Duodenal mucosa (tissue), 2 donors: Measurements from ENCODE around the gene SGIP1.
"Not testable (repeated sequence)": the region's sequence is repeated elsewhere in the genome, so short reads cannot be mapped to it uniquely, and the experiment has no call there.

Experiments used
- H3K27ac ChIP-seq: one replicate; pipeline ENCODE4 v1.7.0; 2013; ENCODE audit warnings: low read depth, low read length
- H3K27me3 ChIP-seq, 2 donors: one replicate each; pipeline ENCODE4 v1.7.0; 2013; ENCODE audit warnings: low read length in 2 of 2, control low read depth in 1 of 2; ENCODE audit not compliant: insufficient read depth in 2 of 2, control insufficient read depth in 1 of 2
- H3K36me3 ChIP-seq, 2 donors: one replicate each; pipeline ENCODE4 v1.7.0; 2013; ENCODE audit warnings: low read length in 2 of 2, control low read depth in 1 of 2; ENCODE audit not compliant: insufficient read depth in 2 of 2, control insufficient read depth in 1 of 2
- H3K4me1 ChIP-seq, 2 donors: one replicate each; pipeline ENCODE4 v1.7.0; 2013; ENCODE audit warnings: low read length in 2 of 2, control low read depth in 1 of 2; ENCODE audit not compliant: insufficient read depth in 2 of 2, control insufficient read depth in 1 of 2
- H3K4me3 ChIP-seq, 2 donors: one replicate each; pipeline ENCODE4 v1.7.0; 2013; ENCODE audit warnings: low read length in 2 of 2, low read depth in 1 of 2
- H3K9ac ChIP-seq, 2 donors: one replicate each; pipeline ENCODE4 v1.7.0; 2013; ENCODE audit warnings: low read length in 2 of 2, low read depth in 1 of 2
- H3K9me3 ChIP-seq, 2 donors: one replicate each; pipeline ENCODE4 v1.7.0; 2013; ENCODE audit warnings: low read length in 2 of 2, control low read depth in 1 of 2; ENCODE audit not compliant: control insufficient read depth in 1 of 2

SGIP1 gene

GRCh38 chr1:66788231-66788939 lies 254.4 kb downstream of the SGIP1 start:
- Histone ChIP-seq H3K27ac (no peak overlapping the region), H3K4me1 (no peaks in the 10 kb centered on the region), H3K9ac (no peak overlapping the region), H3K36me3 (no peaks in the 10 kb centered on the region), H3K9me3 (no peaks in the 10 kb centered on the region), H3K4me3 (no peak overlapping the region), H3K27me3 (no peaks in the 10 kb centered on the region)

GRCh38 chr1:66791621-66792610 lies 258.0 kb downstream of the SGIP1 start:
- Histone ChIP-seq H3K27me3 (no peaks in the 10 kb centered on the region), H3K4me1 (no peaks in the 10 kb centered on the region), H3K9ac (no peak overlapping the region), H3K36me3 (no peaks in the 10 kb centered on the region), H3K4me3 (no peak overlapping the region), H3K9me3 (no peaks in the 10 kb centered on the region), H3K27ac (no peak overlapping the region)

GRCh38 chr1:66795839-66796238 lies 261.9 kb downstream of the SGIP1 start:
- not testable (repeated sequence) for H3K4me1 ChIP-seq, H3K9ac ChIP-seq, H3K27ac ChIP-seq, H3K36me3 ChIP-seq, H3K9me3 ChIP-seq, H3K4me3 ChIP-seq, H3K27me3 ChIP-seq
